ELR (cell line): ENCODE measurements around the gene HDAC1.

ENCODE experiments used
- DNase-seq: peaks from one replicate; pipeline ENCODE4 v3.0.0-alpha.2; 2015; ENCODE audit warnings: low read depth

The HDAC1 gene

GRCh38 chr1:32330558-32331151, 38.8 kb downstream of the HDAC1 start:
- no peak for DNase-seq

GRCh38 chr1:32331549-32331948, 39.7 kb downstream of the HDAC1 start:
- no peak for DNase-seq

DNA sequence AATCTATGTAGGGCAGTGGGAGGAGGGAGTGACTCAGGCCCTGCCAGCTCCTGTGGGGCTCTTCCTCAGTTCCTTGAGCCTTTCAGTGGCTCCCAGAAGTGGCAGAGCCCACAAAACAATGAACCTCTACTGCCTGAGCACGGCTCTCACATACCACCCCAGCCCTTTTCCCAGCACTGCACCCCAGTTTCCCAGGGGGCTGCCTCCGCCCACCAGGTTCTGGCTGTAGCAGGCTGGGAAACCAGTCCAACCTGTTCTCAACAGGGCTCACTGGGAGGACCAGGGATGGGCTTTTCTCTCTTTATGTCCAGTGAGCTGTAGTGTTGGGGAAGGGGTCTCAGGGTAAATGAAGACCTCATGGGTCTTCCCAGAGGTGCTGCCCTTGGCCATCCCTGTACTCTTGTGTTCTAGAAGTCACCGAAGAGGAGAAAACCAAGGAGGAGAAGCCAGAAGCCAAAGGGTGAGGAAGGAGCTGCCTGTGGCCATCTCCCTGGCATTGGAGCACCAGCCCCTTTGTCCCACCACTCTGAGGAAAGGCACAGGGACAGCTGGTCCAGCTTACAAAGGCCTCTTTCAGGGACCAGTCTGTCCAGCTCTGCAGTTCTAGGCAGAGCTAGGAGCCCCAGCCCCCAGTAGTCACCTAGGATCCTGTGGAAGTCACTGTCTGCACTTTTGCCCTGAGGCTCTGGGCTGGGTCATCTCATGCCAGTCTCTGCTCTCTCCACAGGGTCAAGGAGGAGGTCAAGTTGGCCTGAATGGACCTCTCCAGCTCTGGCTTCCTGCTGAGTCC, 40.6 kb downstream of the HDAC1 start:
- no peak for DNase-seq

GRCh38 chr1:32333251-32333963, 41.5 kb downstream of the HDAC1 start:
- no peak for DNase-seq

GRCh38 chr1:32334274-32334861, 42.5 kb downstream of the HDAC1 start:
- DNase-seq, result no peak

DNA sequence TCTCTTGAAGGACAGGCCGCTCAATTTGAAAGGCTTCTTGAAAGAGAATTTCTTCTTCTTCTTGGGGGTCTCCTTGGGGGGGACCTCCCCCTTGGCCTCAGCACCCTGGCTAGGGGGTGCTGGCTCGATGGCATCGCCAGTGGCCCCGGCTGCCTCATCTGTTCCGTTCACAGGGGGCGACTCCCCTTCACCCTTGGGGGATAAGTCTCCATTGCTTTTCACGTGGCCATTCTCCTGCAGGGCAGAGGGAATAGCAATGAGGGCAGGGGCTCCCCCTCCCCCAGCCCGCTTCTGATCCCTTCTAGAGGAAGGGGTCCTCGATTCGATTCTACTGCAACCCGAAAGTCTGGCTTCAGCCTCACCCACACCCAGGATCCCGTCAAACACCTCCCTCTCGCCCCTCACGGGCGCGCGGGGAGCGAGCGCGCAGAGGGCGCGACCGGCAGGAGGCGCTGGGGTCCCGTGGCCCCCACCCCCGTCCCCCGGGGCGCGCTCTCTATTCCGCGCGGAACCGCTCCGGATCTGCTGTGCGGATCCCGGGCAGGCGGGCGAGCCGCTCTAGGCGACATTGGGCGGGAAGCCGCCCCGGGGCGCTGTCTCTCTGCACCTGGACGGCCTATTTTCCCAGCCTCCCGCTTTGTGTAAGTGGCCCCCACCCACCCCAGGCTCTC, 43.1 kb downstream of the HDAC1 start:
- DNase-seq, result peak; percentile 70

DNA sequence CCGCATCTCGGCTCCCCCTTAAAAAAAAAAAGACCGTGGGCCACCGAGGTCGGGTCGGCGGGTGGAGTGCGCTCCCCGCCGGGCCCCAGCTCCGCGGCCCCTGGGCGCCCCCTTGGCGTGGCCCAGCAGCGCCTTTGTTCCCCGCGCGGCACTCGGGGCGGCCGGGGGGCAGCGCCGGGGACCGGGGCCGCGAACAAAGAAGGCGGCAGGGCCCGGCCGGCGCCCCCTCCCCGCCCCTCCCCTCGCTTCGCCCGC, 43.6 kb downstream of the HDAC1 start:
- DNase-seq, result no peak

- DNase-seq, result peak; percentile 79
Measured at GRCh38 chr1:32335790-32336590, 44.1 kb downstream of the HDAC1 start, which contains the start of gene MARCKSL1. MARCKSL1 (minus strand) TSS chr1:32336233; CDS start chr1:32336033, 200 bp downstream.

DNA sequence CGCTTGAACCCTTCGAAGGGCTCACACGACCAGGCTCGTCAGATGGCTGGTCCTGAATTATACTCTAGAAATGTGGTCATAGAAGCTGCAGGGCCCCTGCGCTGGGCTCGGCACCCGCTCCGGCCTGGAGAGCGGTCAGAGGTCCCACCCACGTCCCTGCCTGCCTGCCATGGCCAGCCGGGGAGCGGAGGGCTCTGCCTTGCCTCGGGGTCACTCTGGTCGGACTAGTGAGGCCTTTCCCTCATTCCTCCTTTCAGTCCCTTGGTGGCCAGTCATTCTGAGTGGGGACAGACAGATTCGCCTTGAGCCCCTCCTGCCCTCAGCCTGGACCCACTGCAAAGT, 44.7 kb downstream of the HDAC1 start:
- no peak for DNase-seq

- peak; percentile 69 for DNase-seq
Measured at GRCh38 chr1:32336963-32337675, 45.2 kb downstream of the HDAC1 start.

DNA sequence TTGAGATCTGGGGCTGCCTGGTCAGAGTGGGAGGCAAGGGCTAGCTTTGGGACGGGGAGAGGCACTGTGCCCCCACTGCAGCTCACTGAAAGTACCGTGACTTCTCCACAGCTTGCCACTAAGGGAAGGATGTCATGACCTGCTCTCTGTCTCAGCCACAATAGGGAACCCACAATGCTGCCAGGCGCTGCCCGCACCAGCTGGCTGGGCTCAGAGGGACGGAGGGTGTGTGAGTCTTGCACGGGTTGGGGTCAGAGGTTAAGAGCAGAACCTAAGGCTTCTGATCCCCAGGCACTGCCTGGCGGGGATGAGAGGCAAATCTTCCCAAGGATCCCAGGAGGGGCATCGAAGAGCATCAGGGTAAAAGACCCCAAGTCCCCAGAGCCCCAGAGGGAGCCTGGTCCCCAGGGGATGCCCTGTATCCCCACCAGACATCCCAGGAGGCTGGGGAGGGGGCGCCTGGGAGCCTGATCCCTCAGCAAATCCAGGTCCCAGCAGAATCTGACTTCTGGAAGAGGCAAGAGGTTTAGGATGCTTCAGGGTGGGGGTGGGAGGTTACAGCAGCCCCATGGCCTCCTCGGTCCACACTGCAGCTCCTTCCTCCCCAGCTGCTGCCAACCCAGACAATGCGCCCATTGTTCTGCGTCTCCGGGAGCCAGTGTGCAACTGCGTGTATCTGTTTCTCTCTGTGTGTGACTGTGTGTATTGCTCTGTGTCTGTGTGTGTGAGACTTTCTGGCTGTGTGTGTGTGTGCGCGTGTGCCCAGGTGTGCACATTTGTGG, 46.2 kb downstream of the HDAC1 start:
- no peak for DNase-seq

- peak; percentile 52 for DNase-seq
Measured at GRCh38 chr1:32338637-32339145, 46.8 kb downstream of the HDAC1 start.

- DNase-seq, result peak; percentile 93
Measured at GRCh38 chr1:32339363-32339978, 47.6 kb downstream of the HDAC1 start.

- no peak for DNase-seq
Measured at GRCh38 chr1:32341186-32341757, 49.4 kb downstream of the HDAC1 start.

DNA sequence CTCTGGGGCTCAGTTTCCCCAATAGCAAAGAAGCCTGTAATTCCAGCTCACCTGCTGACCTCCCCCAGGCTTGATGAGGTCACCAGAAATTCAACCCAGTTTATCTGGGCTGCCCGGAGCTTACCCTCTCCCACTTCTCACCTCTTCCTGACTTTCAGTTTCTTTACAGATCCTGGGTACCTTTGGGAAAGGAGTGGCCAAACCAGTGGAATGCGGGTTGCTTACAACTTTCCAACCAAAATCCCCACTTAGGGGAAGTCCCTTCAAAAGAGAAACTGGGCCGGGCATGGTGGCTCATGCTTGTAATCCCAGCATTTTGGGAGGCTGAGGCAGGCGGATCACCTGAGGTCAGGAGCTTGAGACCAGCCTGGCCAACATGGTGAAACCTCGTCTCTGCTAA, 50.1 kb downstream of the HDAC1 start:
- no peak for DNase-seq

DNA sequence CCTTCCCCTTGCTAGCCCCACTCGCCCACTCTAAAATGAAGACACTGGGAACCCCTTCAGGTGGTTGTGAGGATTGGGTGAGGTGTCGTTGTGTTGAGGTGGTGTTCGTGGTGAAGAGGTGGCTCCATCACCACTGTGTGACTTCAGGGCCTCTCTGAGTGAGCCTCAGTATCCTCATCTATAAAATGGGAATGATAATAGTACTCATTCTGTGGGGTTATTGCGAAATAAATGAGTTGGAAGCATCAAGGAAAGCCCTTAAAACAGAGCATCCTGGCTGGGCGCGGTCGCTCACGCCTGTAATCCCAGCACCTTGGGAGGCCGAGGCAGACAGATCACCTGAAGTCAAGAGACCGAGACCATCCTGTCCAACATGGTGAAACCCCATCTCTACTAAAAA, 50.8 kb downstream of the HDAC1 start:
- no peak for DNase-seq

DNA sequence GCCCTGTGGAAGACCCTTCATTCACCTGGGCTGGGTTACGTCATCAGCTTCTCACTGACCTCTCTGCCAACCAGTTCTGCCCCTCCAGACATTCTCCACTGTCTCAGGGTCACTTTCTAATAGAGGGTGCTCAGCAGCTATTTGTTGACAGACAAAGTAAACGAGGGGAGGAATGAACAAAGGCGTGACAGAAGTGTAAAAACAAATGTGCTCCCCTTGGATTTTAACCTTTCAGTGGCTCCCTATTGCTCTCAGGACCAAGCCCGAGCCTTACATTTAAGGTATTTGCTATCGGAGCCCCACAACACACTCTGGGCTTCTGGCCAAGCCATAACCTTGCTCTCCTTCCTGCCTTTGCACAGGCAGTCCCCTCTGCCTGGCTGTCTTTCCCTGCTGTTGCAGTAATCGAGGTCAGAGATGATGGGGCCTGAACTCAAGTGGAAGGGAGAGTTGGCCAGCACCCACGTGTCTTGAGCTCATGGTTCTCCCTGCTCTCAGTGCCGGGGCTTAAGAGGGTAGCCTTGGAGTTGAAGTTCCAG, 53.5 kb downstream of the HDAC1 start:
- DNase-seq, result no peak

DNA sequence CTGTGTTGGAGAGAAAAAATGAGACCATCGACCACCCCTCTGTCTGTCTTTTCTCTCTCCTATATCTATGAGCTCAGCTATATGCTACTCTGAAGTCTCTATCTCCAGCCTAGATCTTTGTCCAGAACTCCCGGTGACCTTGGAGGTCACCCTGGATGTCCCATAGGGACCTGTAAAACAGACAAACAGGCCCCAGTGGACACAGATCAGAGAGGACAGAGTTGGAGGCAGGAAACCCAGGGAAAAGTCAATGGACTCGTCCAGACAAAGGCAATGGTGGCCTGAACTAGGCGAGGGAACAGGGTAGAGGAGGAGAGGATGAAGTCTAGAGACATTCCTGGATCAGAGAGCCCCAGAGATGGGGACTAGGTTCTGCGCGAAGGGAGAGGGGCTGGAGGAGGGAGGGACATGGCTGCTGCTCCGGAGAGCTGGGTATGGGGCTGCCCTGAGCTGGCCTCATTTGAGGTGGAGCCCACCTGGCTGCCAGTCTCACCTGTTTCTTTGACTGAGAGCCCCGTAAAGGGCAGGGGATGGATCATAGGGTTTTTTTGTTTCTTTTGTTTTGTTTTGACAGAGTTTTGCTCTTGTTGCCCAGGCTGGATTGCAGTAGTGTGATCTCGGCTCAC, 54.8 kb downstream of the HDAC1 start:
- no peak for DNase-seq
